Lung (tissue), 12 donors: Measurements from ENCODE around the gene PARD3B. TPM values are rescaled to one million over a fixed set of nuclear protein-coding genes. Genes with fewer than 3 reads are reported as not detected.

Experiments
- ATAC-seq: fragments of 200-7000 bp; cut with Tn5 transposase; one replicate; pipeline ENCODE4 v1.9.1; 2020; ENCODE audit warnings: moderate number of reproducible peaks; ENCODE audit not compliant: insufficient read depth, low FRiP score
- DNase-seq, 3 donors: peaks; one replicate each; pipeline ENCODE4 v3.0.0-alpha.2; 2013 to 2017
- H3K27ac ChIP-seq, 2 donors: one replicate each; pipeline ENCODE4 v1.5.1; 2013; ENCODE audit warnings: mild to moderate bottlenecking in 2 of 2, moderate library complexity in 2 of 2, control low read depth in 1 of 2, inconsistent platforms in 1 of 2, low read depth in 1 of 2, low read length in 1 of 2
- H3K27me3 ChIP-seq, 3 donors: one replicate each; pipeline ENCODE4 v1.5.1; 2013; ENCODE audit warnings: low read length in 2 of 3; ENCODE audit not compliant: control insufficient read depth in 3 of 3, insufficient read depth in 3 of 3
- H3K36me3 ChIP-seq, 4 donors: one replicate each; pipeline ENCODE4 v1.5.1; 2013; ENCODE audit warnings: low read length in 4 of 4, mild to moderate bottlenecking in 1 of 4, moderate library complexity in 1 of 4; ENCODE audit not compliant: control insufficient read depth in 4 of 4, insufficient read depth in 4 of 4
- H3K4me1 ChIP-seq, 5 donors: one replicate each; pipeline ENCODE4 v1.5.1; 2013; ENCODE audit warnings: low read length in 5 of 5, mild to moderate bottlenecking in 2 of 5, moderate library complexity in 1 of 5; ENCODE audit not compliant: control insufficient read depth in 5 of 5, insufficient read depth in 5 of 5
- H3K4me3 ChIP-seq: one replicate; pipeline ENCODE4 v1.5.1; 2013; ENCODE audit warnings: mild to moderate bottlenecking, control low read depth, moderate library complexity
- H3K9ac ChIP-seq, 2 donors: one replicate each; pipeline ENCODE4 v1.5.1; 2013; ENCODE audit warnings: low read length in 2 of 2, control low read depth in 1 of 2; ENCODE audit not compliant: insufficient read depth in 1 of 2
- H3K9me3 ChIP-seq, 4 donors: one replicate each; pipeline ENCODE4 v1.5.1; 2013; ENCODE audit warnings: low read length in 3 of 4, mild to moderate bottlenecking in 1 of 4, moderate library complexity in 1 of 4; ENCODE audit not compliant: control insufficient read depth in 4 of 4, insufficient read depth in 3 of 4
- WGBS, 2 donors: extraction: QIAGEN DNeasy Blood & Tissue Kit; methylation state at CpG; one replicate each; pipeline ENCODE4 v1.1.7; 2013; 5-methylcytosine and 5-hydroxymethylcytosine counted together
- polyA plus RNA-seq, 2 donors: library from polyadenylated mRNA; stranded (reverse); fragments of 200-250 nt; gene quantifications; one replicate each; pipeline ENCODE4 v1.2.1, GENCODE V29; 2013
- total RNA-seq, 2 donors: library from RNA; depleted of rRNA in 1 of 2; stranded (reverse); fragments of >200 nt in 1 of 2; gene quantifications; one replicate each; pipeline ENCODE4 v1.2.1, GENCODE V29; 2014 to 2021
- TF ChIP-seq, protein P1 (sequence below): IDR thresholded peaks from 2 replicates; pipeline ENCODE4 v1.5.1; 2012; ENCODE audit warnings: mild to moderate bottlenecking; ENCODE audit errors: control extremely low read depth, extremely low read depth
- donor health status: control.
- donor health status: control.
- donor health status: Bipolar disorder and iron deficiency.
- donor health status: healthy.
- donor health status: DM: yes; HTN: yes; CAD: no.

The PARD3B gene
- total and polyA plus RNA-seq, 4 donors = 2.4 to 38.7 (median 17.1) TPM

DNA sequence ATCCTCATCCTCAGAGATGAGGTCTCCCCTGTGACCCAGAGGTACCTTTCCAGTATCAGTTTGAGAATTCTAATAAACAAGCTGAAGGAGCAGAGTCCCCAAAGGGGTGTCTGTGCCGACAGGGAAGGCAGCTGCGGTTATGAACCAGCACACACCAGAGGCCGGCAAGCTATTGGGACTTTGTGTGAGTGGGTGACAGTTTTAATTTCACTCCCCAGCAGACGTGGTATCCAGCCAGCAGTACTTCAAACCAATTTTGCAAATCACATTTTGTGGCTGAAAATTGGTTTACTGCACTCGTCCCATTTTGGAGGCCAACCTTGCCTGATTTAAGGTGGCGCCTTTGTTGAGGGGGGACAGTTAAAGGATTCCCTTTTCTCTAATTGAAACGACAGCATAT lies 1034.1 kb downstream of the PARD3B start:
- DNase-seq (no peak), ATAC-seq (no peak)
- Histone ChIP-seq H3K27ac (no peak overlapping the region), H3K27me3 (no peaks in the 10 kb centered on the region), H3K9me3 (peaks cover 0 to 7% (median 2%) of the 10 kb centered on the region in 4 donors), H3K9ac (no peak overlapping the region), H3K4me1 (no peaks in the 10 kb centered on the region), H3K36me3 (no peaks in the 10 kb centered on the region), H3K4me3 (no peak overlapping the region)
- TF ChIP-seq, protein P1, sequence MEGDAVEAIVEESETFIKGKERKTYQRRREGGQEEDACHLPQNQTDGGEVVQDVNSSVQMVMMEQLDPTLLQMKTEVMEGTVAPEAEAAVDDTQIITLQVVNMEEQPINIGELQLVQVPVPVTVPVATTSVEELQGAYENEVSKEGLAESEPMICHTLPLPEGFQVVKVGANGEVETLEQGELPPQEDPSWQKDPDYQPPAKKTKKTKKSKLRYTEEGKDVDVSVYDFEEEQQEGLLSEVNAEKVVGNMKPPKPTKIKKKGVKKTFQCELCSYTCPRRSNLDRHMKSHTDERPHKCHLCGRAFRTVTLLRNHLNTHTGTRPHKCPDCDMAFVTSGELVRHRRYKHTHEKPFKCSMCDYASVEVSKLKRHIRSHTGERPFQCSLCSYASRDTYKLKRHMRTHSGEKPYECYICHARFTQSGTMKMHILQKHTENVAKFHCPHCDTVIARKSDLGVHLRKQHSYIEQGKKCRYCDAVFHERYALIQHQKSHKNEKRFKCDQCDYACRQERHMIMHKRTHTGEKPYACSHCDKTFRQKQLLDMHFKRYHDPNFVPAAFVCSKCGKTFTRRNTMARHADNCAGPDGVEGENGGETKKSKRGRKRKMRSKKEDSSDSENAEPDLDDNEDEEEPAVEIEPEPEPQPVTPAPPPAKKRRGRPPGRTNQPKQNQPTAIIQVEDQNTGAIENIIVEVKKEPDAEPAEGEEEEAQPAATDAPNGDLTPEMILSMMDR = no peak
- 90 to 91% methylated on average over 7 of the region's 7 CpGs for WGBS, 2 donors

GRCh38 chr2:205580212-205580987 lies 1035.1 kb downstream of the PARD3B start:
- TF ChIP-seq, protein P1 = no peak
- DNase-seq (no peak), ATAC-seq (no peak)
- Histone ChIP-seq H3K27ac (no peak overlapping the region), H3K9ac (no peak overlapping the region), H3K4me3 (no peak overlapping the region), H3K27me3 (no peaks in the 10 kb centered on the region), H3K36me3 (no peaks in the 10 kb centered on the region), H3K4me1 (no peaks in the 10 kb centered on the region), H3K9me3 (peaks cover 0 to 5% (median 2%) of the 10 kb centered on the region in 4 donors)
- WGBS, 2 donors = 87 to 90% methylated on average over 8 of the region's 8 CpGs

GRCh38 chr2:205582366-205582765 lies 1037.1 kb downstream of the PARD3B start:
- H3K27me3 ChIP-seq = no peaks in the 10 kb centered on the region
- DNase-seq = no peak
- TF ChIP-seq, protein P1 = no peak

More at GRCh38 chr2:205582366-205582765, 1037.1 kb downstream of the PARD3B start:
- H3K27ac ChIP-seq = no peak overlapping the region
- no peak for ATAC-seq
- H3K36me3 ChIP-seq = no peaks in the 10 kb centered on the region
- no peak overlapping the region for H3K9ac ChIP-seq
- no peak overlapping the region for H3K4me3 ChIP-seq
- WGBS, 2 donors = 77 to 85% methylated on average over 2 of the region's 2 CpGs
- H3K9me3 ChIP-seq = no peaks in the 10 kb centered on the region
- H3K4me1 ChIP-seq = no peaks in the 10 kb centered on the region
